Activated CD8-positive, alpha-beta memory T cell treated with anti-CD3 and anti-CD28 coated beads for 24 hours (primary cell): ENCODE results near the gene AACS.

ENCODE experiments used
- DNase-seq: peaks from one replicate; pipeline ENCODE4 v3.0.0-alpha.2; 2020

AACS gene

GRCh38 chr12:125187780-125188741 is 122.8 kb downstream of the AACS start:
- no peak for DNase-seq

- no peak for DNase-seq
Measured at GRCh38 chr12:125189015-125189414, 123.8 kb downstream of the AACS start.

GRCh38 chr12:125189502-125189901 is 124.3 kb downstream of the AACS start:
- no peak for DNase-seq

GRCh38 chr12:125191361-125192087 is 126.3 kb downstream of the AACS start:
- DNase-seq: no peak

- DNase-seq: no peak
Measured at GRCh38 chr12:125192690-125193221, 127.5 kb downstream of the AACS start.
